ENCODE measurements around the gene SFI1.

GRCh38 chr22:31626427-31627150 lies 130.3 kb downstream of the SFI1 start:
- no peak for TF ChIP-seq POLR2A (IDR thresholded peaks at IDR 0.05)
- no peak for TF ChIP-seq CTCF (IDR thresholded peaks at IDR 0.05)

Measured in heart left ventricle (tissue), 13 donors.